ENCODE measurements around the gene SFT2D2.

The SFT2D2 gene

GRCh38 chr1:168265596-168265995 lies 39.8 kb downstream of the SFT2D2 start:
- no peak for DNase-seq (ENCODE audit: low read depth)

- no peak for DNase-seq (ENCODE audit: low read depth)
These were observed 40.9 kb downstream of the SFT2D2 start for GRCh38 chr1:168266644-168267186.

- no peak for DNase-seq (ENCODE audit: low read depth)
These were observed 45.8 kb downstream of the SFT2D2 start for GRCh38 chr1:168271636-168272035.

- no peak for DNase-seq (ENCODE audit: low read depth)
These were observed 47.8 kb downstream of the SFT2D2 start for GRCh38 chr1:168273575-168273974.

- DNase-seq (ENCODE audit: low read depth) = no peak
These were observed 53.4 kb downstream of the SFT2D2 start for GRCh38 chr1:168279253-168279652.

GRCh38 chr1:168280296-168280927 lies 54.6 kb downstream of the SFT2D2 start, which contains the start of gene TBX19:
Gene TBX19, plus strand, starts transcription at chr1:168280877. Its CDS starts 214 bp downstream, at chr1:168281091.
- no peak for DNase-seq (ENCODE audit: low read depth)

- DNase-seq (ENCODE audit: low read depth) = no peak
These were observed 56.0 kb downstream of the SFT2D2 start for GRCh38 chr1:168281603-168282325.

GRCh38 chr1:168285521-168285790 lies 59.7 kb downstream of the SFT2D2 start:
- DNase-seq (ENCODE audit: low read depth) = no peak

GRCh38 chr1:168285971-168286927 lies 60.4 kb downstream of the SFT2D2 start:
- DNase-seq (ENCODE audit: low read depth) = no peak

- DNase-seq (ENCODE audit: low read depth) = no peak
These were observed 61.4 kb downstream of the SFT2D2 start for GRCh38 chr1:168287237-168287664.

- DNase-seq (ENCODE audit: low read depth) = no peak
These were observed 62.7 kb downstream of the SFT2D2 start for GRCh38 chr1:168288311-168289052.

- DNase-seq (ENCODE audit: low read depth) = no peak
These were observed 65.5 kb downstream of the SFT2D2 start for GRCh38 chr1:168291222-168291837.

GRCh38 chr1:168293356-168293755 lies 67.6 kb downstream of the SFT2D2 start:
- no peak for DNase-seq (ENCODE audit: low read depth)

GRCh38 chr1:168295411-168296114 lies 69.8 kb downstream of the SFT2D2 start:
- DNase-seq (ENCODE audit: low read depth) = no peak

- no peak for DNase-seq (ENCODE audit: low read depth)
These were observed 71.4 kb downstream of the SFT2D2 start for GRCh38 chr1:168297019-168297730.

GRCh38 chr1:168298446-168298845 lies 72.6 kb downstream of the SFT2D2 start:
- DNase-seq (ENCODE audit: low read depth) = no peak

GRCh38 chr1:168300626-168301025 lies 74.8 kb downstream of the SFT2D2 start:
- no peak for DNase-seq (ENCODE audit: low read depth)

- DNase-seq (ENCODE audit: low read depth) = no peak
These were observed 76.0 kb downstream of the SFT2D2 start for GRCh38 chr1:168301664-168302320.
